ENCODE measurements around the gene CHST1. TPM values are rescaled to one million over a fixed set of nuclear protein-coding genes. Genes with fewer than 3 reads are reported as not detected.

CHST1 gene
- total RNA-seq, 1 donor from 2014 or later = not detected

DNA sequence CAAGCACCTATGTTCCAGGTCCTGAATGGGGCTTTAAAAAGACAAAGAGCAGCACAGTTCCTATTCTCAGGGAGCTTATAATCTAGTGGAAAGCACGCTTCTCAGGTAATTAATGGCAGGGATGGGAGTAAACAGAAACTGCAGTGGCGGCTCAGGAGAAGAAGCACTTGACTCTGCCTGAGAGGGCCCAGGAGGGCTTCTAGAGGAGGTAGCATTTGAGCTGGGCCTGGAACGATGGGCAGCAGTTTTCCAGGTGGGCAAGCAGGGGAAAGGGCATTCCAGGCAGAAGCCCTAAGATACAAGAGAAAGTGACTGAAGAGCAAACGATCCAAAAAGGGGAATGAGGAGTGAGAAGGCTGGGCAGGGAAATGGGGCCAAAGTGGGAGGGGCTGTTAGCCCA, 37.1 kb upstream of the CHST1 start:
- H3K4me3 Mint-ChIP-seq = no peak overlapping the region
- H3K27ac ChIP-seq = no peak overlapping the region
- no peak for DNase-seq (ENCODE audit: low spot score)
- no peaks in the 10 kb centered on the region for H4K20me1 ChIP-seq (ENCODE audit: low read depth)
- no peak overlapping the region for H3K4me2 ChIP-seq
- no peak overlapping the region for H3K4me3 ChIP-seq
- H3K27me3 Mint-ChIP-seq (ENCODE audit: insufficient read depth, low read depth) = peaks cover 12% of the 10 kb centered on the region
- no peak overlapping the region for H2AFZ ChIP-seq (replicated peaks)
- H3K4me1 ChIP-seq = peaks cover 21% of the 10 kb centered on the region
- H3K4me1 Mint-ChIP-seq = peaks cover 21% of the 10 kb centered on the region
- no peaks in the 10 kb centered on the region for H3K36me3 Mint-ChIP-seq
- no peaks in the 10 kb centered on the region for H3K79me2 ChIP-seq (ENCODE audit: low read depth)
- no peaks in the 10 kb centered on the region for H3K9me3 ChIP-seq (ENCODE audit: low read depth)
- no peak for TF ChIP-seq EZH2 (IDR thresholded peaks at IDR 0.05)
- no peak for TF ChIP-seq EZH2phosphoT487 (IDR thresholded peaks at IDR 0.05)
- no peak overlapping the region for H3K27ac Mint-ChIP-seq
- H3K36me3 ChIP-seq = no peaks in the 10 kb centered on the region
- H3F3A ChIP-seq (ENCODE audit: low read depth) = no peaks in the 10 kb centered on the region
- H3K9me3 Mint-ChIP-seq = no peaks in the 10 kb centered on the region
- no peak overlapping the region for H3K9ac ChIP-seq
- H3K27me3 ChIP-seq = peaks cover 46% of the 10 kb centered on the region

- no peak for DNase-seq (ENCODE audit: low spot score)
- Mint-ChIP-seq H3K27me3 (ENCODE audit: insufficient read depth, low read depth) (peaks cover 15% of the 10 kb centered on the region), H3K4me1 (peaks cover 5% of the 10 kb centered on the region), H3K9me3 (no peaks in the 10 kb centered on the region), H3K27ac (no peak overlapping the region), H3K4me3 (no peak overlapping the region), H3K36me3 (no peaks in the 10 kb centered on the region)
- no peak for TF ChIP-seq EZH2 (IDR thresholded peaks at IDR 0.05)
- Histone ChIP-seq H3K9me3 (ENCODE audit: low read depth) (no peaks in the 10 kb centered on the region), H3K27ac (no peak overlapping the region), H3K4me1 (peaks cover 14% of the 10 kb centered on the region), H3K79me2 (ENCODE audit: low read depth) (no peaks in the 10 kb centered on the region), H3K9ac (no peak overlapping the region), H3K36me3 (no peaks in the 10 kb centered on the region), H3K4me2 (no peak overlapping the region), H3K4me3 (no peak overlapping the region), H4K20me1 (ENCODE audit: low read depth) (no peaks in the 10 kb centered on the region), H3F3A (ENCODE audit: low read depth) (no peaks in the 10 kb centered on the region), H2AFZ (replicated peaks) (no peak overlapping the region), H3K27me3 (peaks cover 29% of the 10 kb centered on the region)
Measured at GRCh38 chr11:45698777-45699497, 33.5 kb upstream of the CHST1 start.

- no peak for DNase-seq (ENCODE audit: low spot score)
- no peak overlapping the region for H3K9ac ChIP-seq
- H3K36me3 ChIP-seq = no peaks in the 10 kb centered on the region
- TF ChIP-seq, protein P1, sequence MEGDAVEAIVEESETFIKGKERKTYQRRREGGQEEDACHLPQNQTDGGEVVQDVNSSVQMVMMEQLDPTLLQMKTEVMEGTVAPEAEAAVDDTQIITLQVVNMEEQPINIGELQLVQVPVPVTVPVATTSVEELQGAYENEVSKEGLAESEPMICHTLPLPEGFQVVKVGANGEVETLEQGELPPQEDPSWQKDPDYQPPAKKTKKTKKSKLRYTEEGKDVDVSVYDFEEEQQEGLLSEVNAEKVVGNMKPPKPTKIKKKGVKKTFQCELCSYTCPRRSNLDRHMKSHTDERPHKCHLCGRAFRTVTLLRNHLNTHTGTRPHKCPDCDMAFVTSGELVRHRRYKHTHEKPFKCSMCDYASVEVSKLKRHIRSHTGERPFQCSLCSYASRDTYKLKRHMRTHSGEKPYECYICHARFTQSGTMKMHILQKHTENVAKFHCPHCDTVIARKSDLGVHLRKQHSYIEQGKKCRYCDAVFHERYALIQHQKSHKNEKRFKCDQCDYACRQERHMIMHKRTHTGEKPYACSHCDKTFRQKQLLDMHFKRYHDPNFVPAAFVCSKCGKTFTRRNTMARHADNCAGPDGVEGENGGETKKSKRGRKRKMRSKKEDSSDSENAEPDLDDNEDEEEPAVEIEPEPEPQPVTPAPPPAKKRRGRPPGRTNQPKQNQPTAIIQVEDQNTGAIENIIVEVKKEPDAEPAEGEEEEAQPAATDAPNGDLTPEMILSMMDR (IDR thresholded peaks at IDR 0.05) = no peak
- TF ChIP-seq EZH2 (IDR thresholded peaks at IDR 0.05) = no peak
- TF ChIP-seq EZH2phosphoT487 (IDR thresholded peaks at IDR 0.05) = no peak
- H2AFZ ChIP-seq (replicated peaks) = no peak overlapping the region
- no peak overlapping the region for H3K27ac Mint-ChIP-seq
- H3K9me3 Mint-ChIP-seq = no peaks in the 10 kb centered on the region
- H3K9me3 ChIP-seq (ENCODE audit: low read depth) = no peaks in the 10 kb centered on the region
- peaks cover 11% of the 10 kb centered on the region for H3K27me3 Mint-ChIP-seq (ENCODE audit: insufficient read depth, low read depth)
- H3K4me1 Mint-ChIP-seq = peaks cover 5% of the 10 kb centered on the region
- H3K4me2 ChIP-seq = no peak overlapping the region
- no peaks in the 10 kb centered on the region for H3K36me3 Mint-ChIP-seq
- H3K79me2 ChIP-seq (ENCODE audit: low read depth) = no peaks in the 10 kb centered on the region
- H3K27ac ChIP-seq = no peak overlapping the region
- H3K4me3 ChIP-seq = no peak overlapping the region
- H4K20me1 ChIP-seq (ENCODE audit: low read depth) = no peaks in the 10 kb centered on the region
- H3F3A ChIP-seq (ENCODE audit: low read depth) = no peaks in the 10 kb centered on the region
- H3K27me3 ChIP-seq = no peaks in the 10 kb centered on the region
- H3K4me1 ChIP-seq = peaks cover 19% of the 10 kb centered on the region
- no peak overlapping the region for H3K4me3 Mint-ChIP-seq
Measured at GRCh38 chr11:45692808-45693453, 27.5 kb upstream of the CHST1 start.

DNA sequence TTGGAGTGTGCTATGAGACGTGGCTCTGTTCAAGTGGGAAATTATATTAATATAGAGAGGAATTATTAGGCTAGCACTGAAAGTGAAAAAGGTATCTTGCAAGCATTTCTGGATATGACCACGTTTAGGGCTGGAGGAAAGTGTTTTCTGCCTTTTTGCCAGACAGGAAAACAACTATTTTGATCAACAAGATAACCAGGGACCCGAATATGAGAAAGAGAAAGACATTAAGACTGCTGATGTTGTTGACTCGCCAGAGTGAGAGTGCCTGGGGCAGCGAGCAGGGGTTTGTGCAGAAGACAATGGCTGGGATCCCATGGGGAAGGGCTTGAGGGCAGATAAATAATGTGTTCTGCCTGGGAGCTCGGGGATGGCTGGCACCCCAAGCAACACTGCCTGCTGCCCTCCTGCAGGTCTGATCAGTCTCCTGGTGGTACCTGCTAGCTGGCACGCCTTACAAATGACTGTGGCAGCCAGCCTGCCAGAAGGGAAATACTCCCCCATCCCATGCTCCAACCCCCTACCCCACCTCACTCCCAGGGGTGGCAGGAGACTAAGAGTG, 23.1 kb upstream of the CHST1 start:
- H2AFZ ChIP-seq (replicated peaks) = no peak overlapping the region
- no peaks in the 10 kb centered on the region for H4K20me1 ChIP-seq (ENCODE audit: low read depth)
- no peak overlapping the region for H3K27ac Mint-ChIP-seq
- TF ChIP-seq EZH2 (IDR thresholded peaks at IDR 0.05) = no peak
- no peak for TF ChIP-seq EZH2phosphoT487 (IDR thresholded peaks at IDR 0.05)
- TF ChIP-seq, protein P1 (IDR thresholded peaks at IDR 0.05) = no peak
- no peaks in the 10 kb centered on the region for H3K79me2 ChIP-seq (ENCODE audit: low read depth)
- H3K4me3 Mint-ChIP-seq = no peak overlapping the region
- no peaks in the 10 kb centered on the region for H3K36me3 Mint-ChIP-seq
- H3K4me1 ChIP-seq = peaks cover 43% of the 10 kb centered on the region
- no peak overlapping the region for H3K9ac ChIP-seq
- peaks cover 12% of the 10 kb centered on the region for H3F3A ChIP-seq (ENCODE audit: low read depth)
- no peak overlapping the region for H3K4me2 ChIP-seq
- H3K27me3 ChIP-seq = peaks cover 2% of the 10 kb centered on the region
- peaks cover 23% of the 10 kb centered on the region for H3K4me1 Mint-ChIP-seq
- peaks cover 6% of the 10 kb centered on the region for H3K27me3 Mint-ChIP-seq (ENCODE audit: insufficient read depth, low read depth)
- no peaks in the 10 kb centered on the region for H3K9me3 ChIP-seq (ENCODE audit: low read depth)
- H3K9me3 Mint-ChIP-seq = no peaks in the 10 kb centered on the region
- DNase-seq (ENCODE audit: low spot score) = no peak
- no peak overlapping the region for H3K4me3 ChIP-seq
- no peaks in the 10 kb centered on the region for H3K36me3 ChIP-seq
- H3K27ac ChIP-seq = no peak overlapping the region
